HepG2 (cell line): ENCODE results near the gene TADA2A. TPM values are rescaled to one million over a fixed set of nuclear protein-coding genes. Genes with fewer than 3 reads are reported as not detected.

Experiments used
- ARHGAP35 ChIP-seq: sonication (generic); formaldehyde crosslinking; IDR thresholded peaks from 2 replicates; pipeline ENCODE4 v1.9.0; 2022; ENCODE audit warnings: mild to moderate bottlenecking, inconsistent platforms, moderate library complexity, missing genetic modification reagents, borderline replicate concordance
- GATAD2A ChIP-seq: IDR thresholded peaks from 2 replicates; pipeline ENCODE4 v1.6.1; 2016
- HMG20A ChIP-seq: IDR thresholded peaks from 2 replicates; pipeline ENCODE4 v1.6.1; 2016; ENCODE audit warnings: borderline replicate concordance
- KLF16 ChIP-seq, 2 experiments: sonication (generic) in 1 of 2; formaldehyde crosslinking in 1 of 2; IDR thresholded peaks; 2 replicates each; pipeline versions ENCODE4 v1.6.1 to v1.8.0; 2016 to 2023; ENCODE audit warnings: missing genetic modification reagents in 2 of 2, missing compliant biosample characterization in 1 of 2
- RNF2 ChIP-seq: fragments of 450-650 bp; conservative IDR thresholded peaks from 2 replicates; pipeline ENCODE4 v1.6.1; 2016; ENCODE audit warnings: low read depth
- TCF12 ChIP-seq, 2 experiments: fragments of 450-650 bp in 1 of 2; sonication (generic) in 1 of 2; formaldehyde crosslinking in 1 of 2; IDR thresholded peaks; 2 replicates each; pipeline versions ENCODE4 v1.6.1 to v1.8.0; 2017 to 2022; ENCODE audit warnings: antibody characterized with exemption in 1 of 2, mild to moderate bottlenecking in 1 of 2, missing genetic modification reagents in 1 of 2, moderate library complexity in 1 of 2
- ZBTB3 ChIP-seq: sonication (generic); formaldehyde crosslinking; IDR thresholded peaks from 2 replicates; pipeline ENCODE4 v1.4.0; 2020; ENCODE audit warnings: low read depth, mild to moderate bottlenecking, moderate library complexity, missing genetic modification reagents, borderline replicate concordance
- ZIK1 ChIP-seq: sonication (generic); formaldehyde crosslinking; IDR thresholded peaks from 2 replicates; pipeline ENCODE4 v1.5.0; 2020; ENCODE audit warnings: mild to moderate bottlenecking, low read depth, missing genetic modification reagents, borderline replicate concordance
- ZKSCAN1 ChIP-seq: fragments of 150-350 bp; IDR thresholded peaks from 2 replicates; pipeline ENCODE4 v1.6.1; 2014; ENCODE audit warnings: low read length
- ZNF441 ChIP-seq: sonication (generic); formaldehyde crosslinking; IDR thresholded peaks from 2 replicates; pipeline ENCODE4 v1.7.0; 2021; ENCODE audit warnings: missing genetic modification reagents, borderline replicate concordance
- ZSCAN22 ChIP-seq: sonication (generic); formaldehyde crosslinking; IDR thresholded peaks from 2 replicates; pipeline ENCODE4 v1.4.0; 2020; ENCODE audit warnings: mild to moderate bottlenecking, missing genetic modification reagents
- polyA plus RNA-seq, 8 experiments: library from polyadenylated mRNA; depleted of rRNA in 3 of 8; stranded (reverse) in 7 of 8; unstranded in 1 of 8; fragments of >200 nt; fragmentation: Illumina TruSeq in 4 of 8; extraction: Trizol in 4 of 8; gene quantifications; 2 replicates each; pipeline versions ENCODE4 v1.2.1 to v1.2.3, GENCODE V29; 2011 to 2016; ENCODE audit warnings: low read depth in 4 of 8, missing spikeins in 1 of 8, mixed read lengths in 1 of 8; ENCODE audit not compliant: insufficient read depth in 1 of 8
- total RNA-seq, 5 experiments: library from RNA; depleted of rRNA; stranded (reverse); fragments of >200 nt; fragmentation: Illumina TruSeq; extraction: Trizol; gene quantifications; 2 replicates each; pipeline ENCODE4 v1.2.3, GENCODE V29; 2016; ENCODE audit warnings: low read depth in 1 of 5
- TF ChIP-seq, protein P1 (sequence below): sonication (generic); formaldehyde crosslinking; IDR thresholded peaks from 2 replicates; pipeline ENCODE4 v1.4.0; 2020; ENCODE audit warnings: missing genetic modification reagents
- TF ChIP-seq, protein P2 (sequence below): IDR thresholded peaks from 2 replicates; pipeline ENCODE4 v1.6.1; 2016; ENCODE audit warnings: mild to moderate bottlenecking, missing biosample characterization, missing genetic modification reagents
- TF ChIP-seq, protein P3 (sequence below): sonication (generic); formaldehyde crosslinking; IDR thresholded peaks from 2 replicates; pipeline ENCODE4 v1.5.1; 2020; ENCODE audit warnings: mild to moderate bottlenecking, missing genetic modification reagents, moderate library complexity
- TF ChIP-seq, protein P4 (sequence below): IDR thresholded peaks from 2 replicates; pipeline ENCODE4 v1.6.1; 2012; ENCODE audit warnings: low read length, improper control_type of control experiment

The TADA2A gene
- total and polyA plus RNA-seq, 2 of the 13 experiments (the other 11 are each of a cell fraction or from before 2014, with no cell fraction given): 8.0 to 14.0 TPM

DNA sequence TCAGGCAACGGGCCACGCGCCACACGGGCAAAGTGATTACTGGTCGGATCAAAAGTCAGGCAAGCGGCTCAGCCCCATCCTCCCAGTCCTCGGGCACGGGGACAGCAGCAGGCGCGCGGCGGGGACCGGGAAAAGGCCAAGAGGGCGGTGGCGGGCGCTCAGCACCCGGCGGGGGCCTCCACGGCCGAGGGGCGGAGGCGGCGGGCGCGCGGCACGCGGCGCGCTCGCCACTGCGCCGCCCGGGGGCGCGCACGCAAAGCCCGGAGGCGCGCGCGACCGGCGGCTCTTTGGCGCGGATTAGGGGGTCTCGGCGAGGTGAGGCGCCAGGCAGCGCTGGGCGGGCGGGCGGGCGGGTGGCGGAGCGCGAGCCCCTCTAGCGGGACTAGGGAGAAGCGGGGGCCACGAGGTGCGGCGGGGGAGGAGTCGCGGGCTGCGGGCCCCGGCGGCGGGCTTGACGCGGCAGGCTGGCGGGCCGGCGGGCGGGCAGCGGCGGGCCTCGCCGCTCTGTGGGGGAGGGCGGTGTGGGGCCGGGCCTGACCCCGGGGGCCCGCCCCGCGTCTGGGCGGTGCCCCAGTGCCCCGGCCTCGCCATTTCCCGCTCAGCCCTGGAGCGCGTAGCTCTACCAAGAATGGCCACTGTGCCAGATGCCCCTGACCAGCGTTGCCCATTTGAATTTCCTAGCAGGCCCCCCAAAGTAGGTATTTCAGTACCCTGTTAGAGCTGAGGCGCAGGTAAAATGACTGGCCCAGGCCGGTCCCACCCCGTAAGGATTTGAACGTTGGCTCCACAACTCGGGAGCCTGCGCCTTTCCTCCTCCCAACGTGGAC is at the start of gene TADA2A, which contains the start of gene ACACA (continued):
- TF ChIP-seq, protein P1, sequence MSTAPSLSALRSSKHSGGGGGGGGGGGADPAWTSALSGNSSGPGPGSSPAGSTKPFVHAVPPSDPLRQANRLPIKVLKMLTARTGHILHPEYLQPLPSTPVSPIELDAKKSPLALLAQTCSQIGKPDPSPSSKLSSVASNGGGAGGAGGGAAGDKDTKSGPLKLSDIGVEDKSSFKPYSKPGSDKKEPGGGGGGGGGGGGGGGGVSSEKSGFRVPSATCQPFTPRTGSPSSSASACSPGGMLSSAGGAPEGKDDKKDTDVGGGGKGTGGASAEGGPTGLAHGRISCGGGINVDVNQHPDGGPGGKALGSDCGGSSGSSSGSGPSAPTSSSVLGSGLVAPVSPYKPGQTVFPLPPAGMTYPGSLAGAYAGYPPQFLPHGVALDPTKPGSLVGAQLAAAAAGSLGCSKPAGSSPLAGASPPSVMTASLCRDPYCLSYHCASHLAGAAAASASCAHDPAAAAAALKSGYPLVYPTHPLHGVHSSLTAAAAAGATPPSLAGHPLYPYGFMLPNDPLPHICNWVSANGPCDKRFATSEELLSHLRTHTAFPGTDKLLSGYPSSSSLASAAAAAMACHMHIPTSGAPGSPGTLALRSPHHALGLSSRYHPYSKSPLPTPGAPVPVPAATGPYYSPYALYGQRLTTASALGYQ: no peak
- TF ChIP-seq ZIK1 (CRISPR knock-in tag) (no peak), ZBTB3 (CRISPR knock-in tag) (no peak), RNF2 (no peak; the same call in 1 of the 2 replicates), TCF12 (IDR thresholded peaks at IDR 0.05) (no peak), TCF12 (CRISPR knock-in tag; IDR thresholded peaks at IDR 0.05) (0 out of 2 replicates have a peak, but pooled peaks have one; percentile 23), KLF16 (CRISPR knock-in tag; IDR thresholded peaks at IDR 0.05) (no peak), ZNF441 (no peak; the same call in 1 of the 2 replicates), ARHGAP35 (CRISPR knock-in tag) (peak; percentile 40; the same call in 1 of the 2 replicates), HMG20A (CRISPR knock-in tag) (no peak), ZKSCAN1 (no peak), ZSCAN22 (CRISPR knock-in tag) (no peak), GATAD2A (CRISPR knock-in tag) (no peak)
- TF ChIP-seq, protein P2, sequence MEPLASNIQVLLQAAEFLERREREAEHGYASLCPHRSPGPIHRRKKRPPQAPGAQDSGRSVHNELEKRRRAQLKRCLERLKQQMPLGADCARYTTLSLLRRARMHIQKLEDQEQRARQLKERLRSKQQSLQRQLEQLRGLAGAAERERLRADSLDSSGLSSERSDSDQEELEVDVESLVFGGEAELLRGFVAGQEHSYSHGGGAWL: peak; percentile 32; the same call in 1 of the 2 replicates
- TF ChIP-seq, protein P3, sequence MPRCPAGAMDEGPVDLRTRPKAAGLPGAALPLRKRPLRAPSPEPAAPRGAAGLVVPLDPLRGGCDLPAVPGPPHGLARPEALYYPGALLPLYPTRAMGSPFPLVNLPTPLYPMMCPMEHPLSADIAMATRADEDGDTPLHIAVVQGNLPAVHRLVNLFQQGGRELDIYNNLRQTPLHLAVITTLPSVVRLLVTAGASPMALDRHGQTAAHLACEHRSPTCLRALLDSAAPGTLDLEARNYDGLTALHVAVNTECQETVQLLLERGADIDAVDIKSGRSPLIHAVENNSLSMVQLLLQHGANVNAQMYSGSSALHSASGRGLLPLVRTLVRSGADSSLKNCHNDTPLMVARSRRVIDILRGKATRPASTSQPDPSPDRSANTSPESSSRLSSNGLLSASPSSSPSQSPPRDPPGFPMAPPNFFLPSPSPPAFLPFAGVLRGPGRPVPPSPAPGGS: no peak
- TF ChIP-seq, protein P4, sequence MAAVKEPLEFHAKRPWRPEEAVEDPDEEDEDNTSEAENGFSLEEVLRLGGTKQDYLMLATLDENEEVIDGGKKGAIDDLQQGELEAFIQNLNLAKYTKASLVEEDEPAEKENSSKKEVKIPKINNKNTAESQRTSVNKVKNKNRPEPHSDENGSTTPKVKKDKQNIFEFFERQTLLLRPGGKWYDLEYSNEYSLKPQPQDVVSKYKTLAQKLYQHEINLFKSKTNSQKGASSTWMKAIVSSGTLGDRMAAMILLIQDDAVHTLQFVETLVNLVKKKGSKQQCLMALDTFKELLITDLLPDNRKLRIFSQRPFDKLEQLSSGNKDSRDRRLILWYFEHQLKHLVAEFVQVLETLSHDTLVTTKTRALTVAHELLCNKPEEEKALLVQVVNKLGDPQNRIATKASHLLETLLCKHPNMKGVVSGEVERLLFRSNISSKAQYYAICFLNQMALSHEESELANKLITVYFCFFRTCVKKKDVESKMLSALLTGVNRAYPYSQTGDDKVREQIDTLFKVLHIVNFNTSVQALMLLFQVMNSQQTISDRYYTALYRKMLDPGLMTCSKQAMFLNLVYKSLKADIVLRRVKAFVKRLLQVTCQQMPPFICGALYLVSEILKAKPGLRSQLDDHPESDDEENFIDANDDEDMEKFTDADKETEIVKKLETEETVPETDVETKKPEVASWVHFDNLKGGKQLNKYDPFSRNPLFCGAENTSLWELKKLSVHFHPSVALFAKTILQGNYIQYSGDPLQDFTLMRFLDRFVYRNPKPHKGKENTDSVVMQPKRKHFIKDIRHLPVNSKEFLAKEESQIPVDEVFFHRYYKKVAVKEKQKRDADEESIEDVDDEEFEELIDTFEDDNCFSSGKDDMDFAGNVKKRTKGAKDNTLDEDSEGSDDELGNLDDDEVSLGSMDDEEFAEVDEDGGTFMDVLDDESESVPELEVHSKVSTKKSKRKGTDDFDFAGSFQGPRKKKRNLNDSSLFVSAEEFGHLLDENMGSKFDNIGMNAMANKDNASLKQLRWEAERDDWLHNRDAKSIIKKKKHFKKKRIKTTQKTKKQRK: no peak
